HL-60/S4 (cell line): ENCODE measurements around the gene FARP1.

Experiments used
- in situ Hi-C: fragments of 300-500 bp; cut with MboI; formaldehyde crosslinking; loops from 2 replicates; pipeline ENCODE4 v1.14.3; 2022; ENCODE audit warnings: low sequenced_read_pairs

The FARP1 gene

GRCh38 chr13:98471934-98472333, 329.0 kb downstream of the FARP1 start:
- in situ Hi-C loops: no loop called here

DNA sequence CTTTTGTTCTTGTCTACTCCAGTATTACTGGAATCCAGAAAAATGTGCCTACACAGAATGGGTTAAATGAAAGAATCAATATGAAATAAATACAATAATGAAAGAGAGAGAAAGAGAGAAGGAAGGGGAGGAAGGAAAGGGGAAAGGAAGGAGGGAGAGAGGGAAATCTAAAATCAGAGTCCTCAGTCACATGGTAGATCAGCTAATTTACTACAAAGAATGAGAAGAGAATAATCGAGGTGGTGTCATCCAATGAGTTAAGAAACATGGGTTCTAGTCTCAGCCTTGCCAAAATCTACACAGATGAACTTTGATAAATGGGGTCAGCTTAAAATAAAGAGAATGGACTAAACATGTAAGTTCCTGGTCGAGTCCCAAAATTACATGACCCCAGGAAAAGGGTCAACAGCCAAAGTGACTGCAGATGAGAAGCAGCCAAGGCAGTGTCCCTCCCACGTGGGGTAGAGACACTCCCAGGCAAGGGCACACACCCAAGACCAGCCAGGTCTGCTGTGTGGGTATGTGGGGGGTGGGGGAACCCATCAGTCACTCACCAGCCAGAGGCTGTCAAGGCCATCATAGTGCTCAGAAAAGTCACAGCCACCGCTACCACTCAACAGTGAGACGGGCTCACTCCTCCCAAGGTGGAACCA, 330.4 kb downstream of the FARP1 start:
- in situ Hi-C loops: no loop called here

GRCh38 chr13:98473788-98474144, 330.9 kb downstream of the FARP1 start:
- in situ Hi-C loops: no loop called here

- in situ Hi-C loops: no loop called here
Measured at GRCh38 chr13:98474292-98474691, 331.4 kb downstream of the FARP1 start.

DNA sequence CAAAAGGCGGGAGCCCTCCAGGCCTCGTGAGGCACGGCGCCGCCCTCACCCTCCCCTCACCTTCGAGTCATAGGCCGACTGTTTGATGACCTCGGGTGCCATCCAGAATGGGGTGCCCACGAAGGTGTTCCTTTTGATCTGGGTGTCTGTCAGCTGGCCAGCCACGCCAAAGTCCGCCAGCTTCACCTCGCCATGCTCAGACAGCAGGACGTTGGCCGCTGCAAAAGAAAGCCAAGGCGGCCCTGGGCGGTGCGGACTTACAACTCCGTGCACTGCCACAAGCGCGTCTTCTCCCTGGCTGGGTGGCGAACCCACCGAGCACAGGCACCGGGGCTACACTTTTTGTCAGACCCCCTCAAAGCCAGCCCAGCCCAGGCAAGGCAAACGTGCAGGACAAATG, 331.9 kb downstream of the FARP1 start:
- in situ Hi-C loops: no loop called here

DNA sequence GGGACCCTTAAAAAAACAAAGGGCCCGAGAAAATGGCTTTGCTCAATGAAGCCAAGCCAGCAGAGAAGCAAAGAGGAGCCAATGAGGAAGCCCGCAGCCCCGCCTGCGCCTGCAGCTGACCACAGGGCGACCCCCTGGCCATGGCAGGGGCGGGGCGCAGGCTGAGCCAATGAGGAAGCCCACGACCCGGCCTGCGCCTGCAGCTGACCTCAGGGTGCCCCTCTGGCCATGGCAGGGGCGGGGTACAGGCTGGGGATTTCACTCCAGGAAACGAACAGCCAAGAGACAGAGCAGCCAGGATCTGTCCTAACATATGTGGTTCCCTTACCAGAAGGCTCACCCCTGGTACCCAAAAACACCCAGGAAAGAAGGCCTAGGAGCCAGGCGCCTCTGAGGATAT, 332.6 kb downstream of the FARP1 start:
- in situ Hi-C loops: no loop called here

GRCh38 chr13:98476106-98476505, 333.2 kb downstream of the FARP1 start:
- in situ Hi-C loops: no loop called here

- in situ Hi-C loops: no loop called here
Measured at GRCh38 chr13:98476538-98476966, 333.7 kb downstream of the FARP1 start.

- in situ Hi-C loops: no loop called here
Measured at GRCh38 chr13:98478189-98479129, 335.6 kb downstream of the FARP1 start.

- in situ Hi-C loops: no loop called here
Measured at GRCh38 chr13:98479496-98480003, 336.7 kb downstream of the FARP1 start.

DNA sequence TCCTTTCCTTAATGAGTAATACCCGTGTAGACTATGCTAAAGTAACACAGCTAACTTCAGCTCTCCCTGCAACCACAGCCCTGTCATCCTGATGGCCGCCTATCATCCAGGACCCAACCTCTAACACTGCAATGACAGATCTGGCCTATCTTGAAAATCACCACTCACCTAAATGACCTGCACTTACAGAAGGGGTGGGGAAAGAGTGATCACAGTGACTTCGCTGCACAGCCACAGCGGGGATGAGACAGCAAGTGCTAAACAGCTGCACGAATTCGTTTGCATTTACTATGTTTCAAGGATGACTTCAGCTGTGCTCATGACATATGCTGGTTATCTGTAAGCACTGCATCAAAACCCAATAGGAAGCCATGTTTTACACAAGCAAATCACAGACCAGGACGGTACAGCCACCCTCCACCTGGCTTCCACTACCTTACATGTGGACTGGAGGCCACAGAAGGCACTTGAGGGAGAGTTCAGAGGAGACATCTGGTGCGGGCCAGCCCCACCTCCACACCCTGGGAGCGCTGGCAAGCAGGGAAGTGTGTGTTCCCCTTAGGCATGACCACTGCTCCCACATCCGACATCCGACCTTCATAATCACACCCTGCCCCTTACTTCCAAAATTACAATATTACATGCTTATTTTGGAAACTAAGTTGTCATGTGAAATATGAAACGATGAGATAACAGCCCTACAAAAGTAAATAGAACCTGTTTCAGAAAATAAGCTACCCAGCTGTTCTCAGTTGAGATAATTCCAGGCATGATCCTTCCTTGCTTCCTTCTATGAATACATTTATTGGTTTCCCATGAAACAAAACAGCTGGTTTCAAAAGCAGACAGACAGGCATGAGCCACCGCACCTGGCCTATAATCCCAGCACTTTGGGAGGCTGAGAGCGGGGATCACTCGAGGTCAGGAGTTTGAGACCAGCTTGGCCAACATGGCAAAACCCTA, 338.3 kb downstream of the FARP1 start:
- in situ Hi-C loops: no loop called here

GRCh38 chr13:98482476-98483444, 339.9 kb downstream of the FARP1 start:
- in situ Hi-C loops: no loop called here

GRCh38 chr13:98483601-98484288, 340.9 kb downstream of the FARP1 start:
- in situ Hi-C loops: no loop called here

GRCh38 chr13:98484289-98485219, 341.7 kb downstream of the FARP1 start:
- in situ Hi-C loops: no loop called here

DNA sequence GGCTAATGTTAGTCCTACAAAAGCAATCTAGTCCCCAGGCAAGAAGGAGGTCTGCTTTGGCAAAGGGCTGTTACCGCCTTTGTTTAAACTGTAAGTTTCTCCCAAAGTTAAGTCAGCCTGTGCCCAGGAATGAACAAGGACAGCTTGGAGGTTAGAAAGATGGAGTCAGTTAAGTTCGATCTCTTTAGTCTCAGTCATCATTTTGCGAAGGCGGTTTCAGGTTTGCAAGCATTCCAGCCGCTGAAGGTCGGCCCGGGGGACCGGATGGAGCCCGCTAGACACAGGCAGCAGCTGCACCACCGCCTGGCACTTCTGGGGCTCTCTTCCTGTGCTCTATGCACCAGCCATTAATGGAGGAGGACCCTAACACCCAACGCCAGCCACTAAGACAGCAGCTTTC, 342.7 kb downstream of the FARP1 start:
- in situ Hi-C loops: no loop called here

DNA sequence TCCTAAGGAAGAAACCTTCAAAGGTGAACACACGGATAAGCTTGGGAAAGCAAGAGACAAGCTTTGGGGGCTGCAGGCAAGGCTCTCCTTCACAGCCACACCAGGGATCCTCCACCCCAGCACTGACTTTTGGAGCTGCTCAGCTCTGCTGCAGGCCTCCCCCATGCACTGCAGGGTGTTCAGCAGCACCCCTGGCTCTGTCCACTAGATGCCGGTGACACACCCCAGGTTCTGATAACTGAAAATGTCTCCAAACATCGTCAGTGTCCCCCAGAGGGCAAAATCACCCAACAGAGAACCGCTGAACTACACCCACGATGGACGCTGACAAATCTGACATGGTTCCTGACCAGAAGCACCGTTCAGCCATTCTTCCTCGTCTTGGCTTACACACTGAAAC, 343.5 kb downstream of the FARP1 start:
- in situ Hi-C loops: no loop called here

DNA sequence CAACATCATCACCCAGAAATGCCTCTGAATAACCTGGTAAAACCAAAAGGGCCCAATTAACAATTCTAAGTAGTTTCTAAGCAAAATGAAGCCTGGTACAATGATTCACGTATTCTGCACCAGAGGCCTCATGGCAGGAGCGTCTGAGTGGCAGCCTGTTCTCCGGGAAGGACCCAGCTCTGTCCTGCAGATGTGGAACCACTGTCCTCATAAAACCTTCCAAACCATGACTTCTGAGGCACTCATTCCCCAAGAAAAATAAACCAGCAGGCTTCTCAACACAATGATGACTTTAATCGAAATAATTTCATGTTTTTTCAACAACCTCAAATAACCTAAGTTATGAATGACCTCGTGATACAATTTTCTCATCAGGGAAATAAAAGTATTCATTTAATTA, 344.1 kb downstream of the FARP1 start:
- in situ Hi-C loops: no loop called here

DNA sequence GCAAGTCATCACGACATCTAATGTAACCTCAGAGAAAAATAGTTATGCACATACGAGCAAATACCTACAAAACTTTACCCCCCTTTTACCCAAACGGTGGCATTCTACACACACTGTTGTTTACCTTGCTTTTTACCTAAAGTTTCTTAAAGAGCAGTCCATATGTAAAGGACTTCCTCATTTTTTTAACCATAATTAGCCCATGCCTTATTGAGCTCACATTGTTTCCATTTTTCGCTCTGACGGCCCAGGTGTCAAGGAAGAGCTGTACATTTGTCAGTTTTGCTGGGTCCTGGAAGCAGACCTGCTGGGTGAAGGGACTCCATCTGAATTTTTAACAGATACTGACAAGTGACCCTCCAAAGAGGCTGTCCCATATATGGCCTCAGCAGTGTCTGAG, 344.6 kb downstream of the FARP1 start:
- in situ Hi-C loops: no loop called here
